ENCODE results near the gene EPS8. TPM values are rescaled to one million over a fixed set of nuclear protein-coding genes. Genes with fewer than 3 reads are reported as not detected.

The EPS8 gene
- total RNA-seq, 1 experiment from 2014 or later = 32.0 TPM

- intact Hi-C loops (cut with micrococcal nuclease; ENCODE audit: unreplicated experiment) = no loop called here
- Histone ChIP-seq H3K36me3 (ENCODE audit: control insufficient read depth, insufficient read depth, low read length) (no peaks in the 10 kb centered on the region), H3K27me3 (ENCODE audit: control insufficient read depth, insufficient read depth, low read length) (no peaks in the 10 kb centered on the region), H3K4me3 (ENCODE audit: low read depth in 2 of 2, low read length in 2 of 2) (no peak overlapping the region), H3K9me3 (ENCODE audit: control insufficient read depth, insufficient read depth, low read depth, low read length) (no peaks in the 10 kb centered on the region), H3K27ac (ENCODE audit: low read length) (no peak overlapping the region), H3K4me1 (ENCODE audit: control insufficient read depth, insufficient read depth, low read length) (no peaks in the 10 kb centered on the region)
- in situ Hi-C loops (cut with HindIII; ENCODE audit: low pct_unique_long_range_greater_than_20kb, low sequenced_read_pairs) = no loop called here
- no TSS peak for BruUV-seq (replicated peaks)
- TF ChIP-seq SIN3A (IDR thresholded peaks at IDR 0.05; ENCODE audit: borderline replicate concordance, insufficient read depth, low read depth, low read length) (no peak), POLR2AphosphoS5 (IDR thresholded peaks at IDR 0.05; ENCODE audit: low read depth, low read length) (no peak), REST (IDR thresholded peaks at IDR 0.05; ENCODE audit: insufficient read depth in 1 of 2, low read depth in 2 of 2, low read length in 1 of 2) (no peak), CTCF (IDR thresholded peaks at IDR 0.05) (no peak), TCF7L2 (IDR thresholded peaks at IDR 0.05; ENCODE audit: low read depth, low read length) (no peak)
- ATAC-seq (peak; percentile 65; the same call in 1 of the 2 replicates), DNase-seq (ENCODE audit: low read depth, low spot score) (no peak)
- ChIA-PET POLR2A (no interaction called here), CTCF (no interaction called here)
Observed at GRCh38 chr12:15601210-15601800, 187.9 kb downstream of the EPS8 start.

GRCh38 chr12:15600223-15600935 is 188.8 kb downstream of the EPS8 start:
- DNase-seq (ENCODE audit: low read depth, low spot score) (no peak), ATAC-seq (no peak)
- Histone ChIP-seq H3K4me3 (ENCODE audit: low read depth in 2 of 2, low read length in 2 of 2) (no peak overlapping the region), H3K27ac (ENCODE audit: low read length) (no peak overlapping the region), H3K36me3 (ENCODE audit: control insufficient read depth, insufficient read depth, low read length) (no peaks in the 10 kb centered on the region), H3K9me3 (ENCODE audit: control insufficient read depth, insufficient read depth, low read depth, low read length) (no peaks in the 10 kb centered on the region), H3K4me1 (ENCODE audit: control insufficient read depth, insufficient read depth, low read length) (no peaks in the 10 kb centered on the region), H3K27me3 (ENCODE audit: control insufficient read depth, insufficient read depth, low read length) (no peaks in the 10 kb centered on the region)
- ChIA-PET CTCF (no interaction called here), POLR2A (no interaction called here)
- in situ Hi-C loops (cut with HindIII; ENCODE audit: low pct_unique_long_range_greater_than_20kb, low sequenced_read_pairs) (no loop called here), intact Hi-C loops (cut with micrococcal nuclease; ENCODE audit: unreplicated experiment) (no loop called here)
- no peak for TF ChIP-seq REST (IDR thresholded peaks at IDR 0.05; ENCODE audit: insufficient read depth in 1 of 2, low read depth in 2 of 2, low read length in 1 of 2)
- no peak for TF ChIP-seq POLR2AphosphoS5 (IDR thresholded peaks at IDR 0.05; ENCODE audit: low read depth, low read length)
- no peak for TF ChIP-seq TCF7L2 (IDR thresholded peaks at IDR 0.05; ENCODE audit: low read depth, low read length)
- TF ChIP-seq SIN3A (IDR thresholded peaks at IDR 0.05; ENCODE audit: borderline replicate concordance, insufficient read depth, low read depth, low read length) = no peak
- TF ChIP-seq CTCF (IDR thresholded peaks at IDR 0.05) = no peak
- BruUV-seq (replicated peaks) = no TSS peak
